Measurements from ENCODE around the gene CAPN10. TPM values are rescaled to one million over a fixed set of nuclear protein-coding genes. Genes with fewer than 3 reads are reported as not detected.

CAPN10 gene
- total RNA-seq, 1 experiment from 2014 or later, result 47.4 TPM

DNA sequence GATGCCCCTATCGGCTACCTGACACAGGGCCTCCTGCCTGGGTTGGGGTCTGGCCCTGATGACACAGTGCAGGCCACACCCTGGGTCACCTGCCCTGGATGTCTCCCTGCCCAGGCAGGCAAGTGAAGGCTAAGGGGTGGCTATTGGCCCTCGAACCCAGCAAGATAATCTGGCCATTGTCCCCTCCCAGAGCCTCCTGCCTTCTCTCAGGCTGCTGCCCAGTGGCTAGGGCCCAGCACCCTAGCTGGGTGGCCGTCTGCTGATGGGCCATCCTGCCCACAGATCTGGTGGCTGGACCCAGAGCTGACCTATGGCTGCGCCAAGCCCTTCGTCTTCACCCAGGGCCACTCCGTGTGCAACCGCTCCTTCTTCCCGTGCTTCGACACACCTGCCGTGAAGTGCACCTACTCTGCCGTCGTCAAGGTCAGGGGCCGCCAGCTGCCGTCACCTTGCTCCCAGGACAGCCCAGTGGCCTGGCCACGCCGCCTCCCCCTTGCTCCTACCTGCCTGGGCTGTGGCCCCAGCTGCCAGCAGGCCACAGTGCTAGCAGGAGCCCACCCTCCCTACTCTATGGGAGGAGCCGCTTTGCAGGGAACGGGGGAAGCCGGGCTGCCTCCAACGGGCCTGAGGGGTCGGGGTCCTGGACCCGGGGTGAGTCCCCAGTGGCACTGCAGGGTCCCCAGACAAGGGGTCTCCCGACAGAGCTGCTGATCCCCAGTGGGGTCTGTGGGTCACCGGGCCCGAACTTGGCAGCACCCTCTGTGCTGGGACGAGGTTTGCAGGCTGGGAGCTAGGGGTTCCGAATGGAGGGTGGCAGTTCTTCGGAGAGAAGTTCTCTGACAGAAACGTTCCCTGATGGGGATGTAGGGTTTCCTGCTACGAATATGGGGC lies 14.1 kb upstream of the CAPN10 start:
- Histone ChIP-seq H3K23me2 (ENCODE audit: insufficient read length, low read depth, low read length, poor library complexity, severe bottlenecking) (peaks cover 11% of the 10 kb centered on the region), H3K56ac (ENCODE audit: insufficient read length, low read depth, low read length) (no peak overlapping the region), H3K23ac (ENCODE audit: insufficient read length, low read depth, low read length) (no peak overlapping the region), H2AK5ac (ENCODE audit: insufficient read length, low read length) (no peak overlapping the region), H2BK20ac (ENCODE audit: low read depth, low read length, poor library complexity, severe bottlenecking) (no peak overlapping the region), H3K4me2 (ENCODE audit: insufficient read depth, insufficient read length, low read length) (no peak overlapping the region), H4K8ac (replicated peaks; ENCODE audit: insufficient read length, low read depth, low read length) (no peak overlapping the region), H3K79me2 (ENCODE audit: insufficient read depth, low read length) (no peaks in the 10 kb centered on the region; the same call in 1 of the 2 replicates), H2BK15ac (ENCODE audit: low read depth, low read length) (no peak overlapping the region), H3K4ac (ENCODE audit: low read depth, low read length) (no peak overlapping the region), H4K20me1 (ENCODE audit: control insufficient read depth, insufficient read depth, insufficient read length) (no peaks in the 10 kb centered on the region), H3K14ac (ENCODE audit: insufficient read depth, low read length) (no peak overlapping the region; the same call in 1 of the 2 replicates), H2AFZ (ENCODE audit: low read length) (no peak overlapping the region), H3K79me1 (ENCODE audit: insufficient read depth, low read depth, low read length, poor library complexity, severe bottlenecking) (no peaks in the 10 kb centered on the region), H3K9ac (ENCODE audit: extremely low read depth, insufficient read length, low read length) (no peak overlapping the region), H4K5ac (ENCODE audit: insufficient read length, low read depth, low read length) (no peak overlapping the region), H3K18ac (ENCODE audit: insufficient read length, low read depth, low read length) (no peak overlapping the region), H3T11ph (ENCODE audit: low read length) (no peak overlapping the region), H2BK120ac (ENCODE audit: low read depth, low read length, poor library complexity, severe bottlenecking) (no peak overlapping the region), H3K4me1 (ENCODE audit: insufficient read depth, low read length) (peaks cover 2% of the 10 kb centered on the region; the same call in 1 of the 2 replicates), H3K9me3 (ENCODE audit: control insufficient read depth, low read depth, low read length) (no peaks in the 10 kb centered on the region), H3K27me3 (ENCODE audit: insufficient read depth, low read length) (peaks cover 13% of the 10 kb centered on the region), H3K27ac (ENCODE audit: insufficient read length, low read depth, low read length) (no peak overlapping the region), H4K91ac (ENCODE audit: insufficient read length, low read depth, low read length) (no peak overlapping the region), H2BK12ac (ENCODE audit: insufficient read length, low read depth, low read length) (no peak overlapping the region), H2BK5ac (ENCODE audit: insufficient read length, low read length) (no peak overlapping the region)
- DNase-seq, result no peak
- TF ChIP-seq, protein P1, sequence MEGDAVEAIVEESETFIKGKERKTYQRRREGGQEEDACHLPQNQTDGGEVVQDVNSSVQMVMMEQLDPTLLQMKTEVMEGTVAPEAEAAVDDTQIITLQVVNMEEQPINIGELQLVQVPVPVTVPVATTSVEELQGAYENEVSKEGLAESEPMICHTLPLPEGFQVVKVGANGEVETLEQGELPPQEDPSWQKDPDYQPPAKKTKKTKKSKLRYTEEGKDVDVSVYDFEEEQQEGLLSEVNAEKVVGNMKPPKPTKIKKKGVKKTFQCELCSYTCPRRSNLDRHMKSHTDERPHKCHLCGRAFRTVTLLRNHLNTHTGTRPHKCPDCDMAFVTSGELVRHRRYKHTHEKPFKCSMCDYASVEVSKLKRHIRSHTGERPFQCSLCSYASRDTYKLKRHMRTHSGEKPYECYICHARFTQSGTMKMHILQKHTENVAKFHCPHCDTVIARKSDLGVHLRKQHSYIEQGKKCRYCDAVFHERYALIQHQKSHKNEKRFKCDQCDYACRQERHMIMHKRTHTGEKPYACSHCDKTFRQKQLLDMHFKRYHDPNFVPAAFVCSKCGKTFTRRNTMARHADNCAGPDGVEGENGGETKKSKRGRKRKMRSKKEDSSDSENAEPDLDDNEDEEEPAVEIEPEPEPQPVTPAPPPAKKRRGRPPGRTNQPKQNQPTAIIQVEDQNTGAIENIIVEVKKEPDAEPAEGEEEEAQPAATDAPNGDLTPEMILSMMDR (conservative IDR thresholded peaks at IDR 0.05), result no peak
- WGBS (ENCODE audit: extremely low coverage, insufficient read length, low lambda C conversion rate), result no CpG with 5 or more reads among the region's 30 CpGs
- H3K9me3 Mint-ChIP-seq, result no peaks in the 10 kb centered on the region
- H3K27me3 Mint-ChIP-seq (ENCODE audit: low read depth), result peaks cover 14% of the 10 kb centered on the region
- peak overlapping the region in 1 of 3 experiments; percentile 87; a peak in 1 of 7 replicates for H3K27ac Mint-ChIP-seq
- H3K4me1 Mint-ChIP-seq, result peaks cover 4 to 5% of the 10 kb centered on the region in 2 experiments
- peaks cover 0 to 2% (median 0%) of the 10 kb centered on the region in 3 experiments; a peak in 1 of 7 replicates for H3K36me3 Mint-ChIP-seq (ENCODE audit: insufficient read depth in 1 of 3, low read depth in 3 of 3)
- H3K4me3 Mint-ChIP-seq, result no peak overlapping the region
